ENCODE measurements around the gene CFAP74. TPM values are rescaled to one million over a fixed set of nuclear protein-coding genes. Genes with fewer than 3 reads are reported as not detected.

Gene CFAP74
- total RNA-seq, 3 donors from 2014 or later (not counting 1 experiment from before 2014, with no cell fraction given), result not detected

DNA sequence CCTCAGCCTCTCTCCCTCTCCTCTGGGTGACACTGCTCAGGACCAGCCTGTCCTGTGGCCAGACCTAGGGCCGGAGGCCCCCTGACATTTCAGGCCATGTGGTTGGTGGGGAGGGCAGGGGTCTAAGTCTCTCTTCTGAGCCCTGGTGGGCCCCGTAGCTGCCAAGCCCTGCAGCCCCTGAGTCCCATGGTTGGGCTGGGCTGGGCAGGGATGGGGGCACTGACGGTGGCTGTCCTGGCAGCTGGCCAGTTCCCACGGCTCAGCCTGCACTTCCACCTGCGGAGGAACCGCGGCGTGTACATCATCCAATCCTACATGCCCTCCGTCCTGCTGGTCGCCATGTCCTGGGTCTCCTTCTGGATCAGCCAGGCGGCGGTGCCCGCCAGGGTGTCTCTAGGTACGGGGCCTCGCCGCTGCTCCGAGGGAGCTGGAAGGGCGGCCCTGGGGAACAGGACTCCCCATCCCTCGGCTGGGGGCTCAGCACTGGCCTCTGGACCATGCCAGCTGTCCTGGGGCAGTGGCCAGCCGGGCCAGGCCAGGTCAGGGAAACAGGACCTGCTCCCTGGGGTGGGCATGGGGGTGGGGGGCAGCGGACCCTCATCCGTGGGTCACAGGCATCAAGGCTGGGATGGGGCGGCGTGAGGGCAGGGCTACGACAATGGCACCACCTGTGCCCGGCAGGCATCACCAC is 25.4 kb upstream of the CFAP74 start:
- H3K4me1 ChIP-seq (ENCODE audit: control insufficient read depth, insufficient read depth, low read length), result peaks cover 13% of the 10 kb centered on the region
- ATAC-seq (no peak), DNase-seq (no peak)
- H3K27ac ChIP-seq (ENCODE audit: low read length), result no peak overlapping the region
- H3K27ac Mint-ChIP-seq, result no peak overlapping the region
- peaks cover 0 to 3% of the 10 kb centered on the region in 2 donors for H3K27me3 Mint-ChIP-seq (ENCODE audit: low read depth in 2 of 2)
- no peaks in the 10 kb centered on the region for H3K27me3 ChIP-seq (ENCODE audit: control insufficient read depth, insufficient read depth, low read length)
- intact Hi-C loops (cut with micrococcal nuclease), result no loop called here
- 89% methylated on average over 26 of the region's 26 CpGs for WGBS (ENCODE audit: insufficient coverage)
- TF ChIP-seq, protein P1, sequence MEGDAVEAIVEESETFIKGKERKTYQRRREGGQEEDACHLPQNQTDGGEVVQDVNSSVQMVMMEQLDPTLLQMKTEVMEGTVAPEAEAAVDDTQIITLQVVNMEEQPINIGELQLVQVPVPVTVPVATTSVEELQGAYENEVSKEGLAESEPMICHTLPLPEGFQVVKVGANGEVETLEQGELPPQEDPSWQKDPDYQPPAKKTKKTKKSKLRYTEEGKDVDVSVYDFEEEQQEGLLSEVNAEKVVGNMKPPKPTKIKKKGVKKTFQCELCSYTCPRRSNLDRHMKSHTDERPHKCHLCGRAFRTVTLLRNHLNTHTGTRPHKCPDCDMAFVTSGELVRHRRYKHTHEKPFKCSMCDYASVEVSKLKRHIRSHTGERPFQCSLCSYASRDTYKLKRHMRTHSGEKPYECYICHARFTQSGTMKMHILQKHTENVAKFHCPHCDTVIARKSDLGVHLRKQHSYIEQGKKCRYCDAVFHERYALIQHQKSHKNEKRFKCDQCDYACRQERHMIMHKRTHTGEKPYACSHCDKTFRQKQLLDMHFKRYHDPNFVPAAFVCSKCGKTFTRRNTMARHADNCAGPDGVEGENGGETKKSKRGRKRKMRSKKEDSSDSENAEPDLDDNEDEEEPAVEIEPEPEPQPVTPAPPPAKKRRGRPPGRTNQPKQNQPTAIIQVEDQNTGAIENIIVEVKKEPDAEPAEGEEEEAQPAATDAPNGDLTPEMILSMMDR (IDR thresholded peaks at IDR 0.05), result no peak
- H3K4me3 Mint-ChIP-seq, result no peak overlapping the region
- H3K4me1 Mint-ChIP-seq, result no peaks in the 10 kb centered on the region
- H3K36me3 ChIP-seq (ENCODE audit: control insufficient read depth, insufficient read depth, low read length), result no peaks in the 10 kb centered on the region
- H3K9me3 Mint-ChIP-seq, result no peaks in the 10 kb centered on the region
- no peak overlapping the region for H3K4me3 ChIP-seq (ENCODE audit: low read length)
- no peaks in the 10 kb centered on the region for H3K9me3 ChIP-seq (ENCODE audit: control insufficient read depth, insufficient read depth, low read length)
- no peaks in the 10 kb centered on the region for H3K36me3 Mint-ChIP-seq

DNA sequence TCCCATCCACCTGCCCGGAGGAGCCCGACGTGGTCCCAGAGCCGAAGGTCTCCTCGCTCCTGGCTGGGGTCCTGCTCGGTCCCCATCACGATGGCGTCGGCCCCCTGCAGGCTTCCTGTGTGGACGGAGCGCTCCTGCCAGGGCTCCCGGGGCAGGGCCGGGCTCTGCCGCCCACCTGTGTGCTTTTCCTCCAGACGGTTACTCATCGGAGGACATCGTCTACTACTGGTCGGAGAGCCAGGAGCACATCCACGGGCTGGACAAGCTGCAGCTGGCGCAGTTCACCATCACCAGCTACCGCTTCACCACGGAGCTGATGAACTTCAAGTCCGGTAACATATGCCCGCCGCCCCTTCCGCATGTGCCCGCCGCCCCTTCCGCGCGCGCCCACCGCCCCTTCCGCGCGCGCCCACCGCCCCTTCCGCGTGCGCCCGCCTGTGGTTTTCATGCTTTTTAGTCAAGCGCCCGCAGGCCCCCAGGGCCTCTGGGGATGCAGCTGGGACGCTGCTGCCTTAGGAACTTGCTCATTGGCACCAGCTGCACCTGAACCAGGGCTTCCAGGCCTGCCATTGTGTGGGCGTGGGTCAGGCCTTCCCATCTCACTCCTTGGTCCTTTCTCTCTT is 24.5 kb upstream of the CFAP74 start:
- no peak for DNase-seq
- Mint-ChIP-seq H3K27ac (no peak overlapping the region), H3K9me3 (no peaks in the 10 kb centered on the region), H3K27me3 (ENCODE audit: low read depth in 2 of 2) (no peaks in the 10 kb centered on the region), H3K4me3 (no peak overlapping the region), H3K4me1 (no peaks in the 10 kb centered on the region), H3K36me3 (no peaks in the 10 kb centered on the region)
- no peaks in the 10 kb centered on the region for H3K27me3 ChIP-seq (ENCODE audit: control insufficient read depth, insufficient read depth, low read length)
- no peaks in the 10 kb centered on the region for H3K36me3 ChIP-seq (ENCODE audit: control insufficient read depth, insufficient read depth, low read length)
- WGBS (ENCODE audit: insufficient coverage), result 88% methylated on average over 46 of the region's 46 CpGs
- no peak overlapping the region for H3K4me3 ChIP-seq (ENCODE audit: low read length)
- no peak overlapping the region for H3K27ac ChIP-seq (ENCODE audit: low read length)
- no peak for ATAC-seq
- intact Hi-C loops (cut with micrococcal nuclease), result no loop called here
- H3K4me1 ChIP-seq (ENCODE audit: control insufficient read depth, insufficient read depth, low read length), result peaks cover 13% of the 10 kb centered on the region
- H3K9me3 ChIP-seq (ENCODE audit: control insufficient read depth, insufficient read depth, low read length), result no peaks in the 10 kb centered on the region
- TF ChIP-seq, protein P1 (IDR thresholded peaks at IDR 0.05), result no peak

DNA sequence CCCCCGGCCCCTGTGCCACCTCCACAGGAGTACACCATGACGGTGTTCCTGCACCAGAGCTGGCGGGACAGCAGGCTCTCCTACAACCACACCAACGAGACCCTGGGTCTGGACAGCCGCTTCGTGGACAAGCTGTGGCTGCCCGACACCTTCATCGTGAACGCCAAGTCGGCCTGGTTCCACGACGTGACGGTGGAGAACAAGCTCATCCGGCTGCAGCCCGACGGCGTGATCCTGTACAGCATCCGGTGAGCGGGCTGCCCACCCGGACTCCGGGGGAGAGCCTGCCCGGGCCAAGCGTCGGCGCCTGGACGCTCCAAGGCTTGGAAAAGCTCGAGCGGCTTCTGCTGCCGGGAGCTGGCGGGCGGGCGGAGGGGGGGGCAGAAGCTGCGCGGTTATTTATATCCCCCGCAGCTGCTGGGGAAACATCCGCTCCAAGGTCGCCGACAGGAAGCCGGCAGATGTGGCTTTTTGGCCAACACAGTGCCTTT is 21.9 kb upstream of the CFAP74 start:
- no peak overlapping the region for H3K27ac Mint-ChIP-seq
- 59% methylated on average over 35 of the region's 39 CpGs for WGBS (ENCODE audit: insufficient coverage)
- H3K36me3 Mint-ChIP-seq, result no peaks in the 10 kb centered on the region
- Histone ChIP-seq H3K27ac (ENCODE audit: low read length) (no peak overlapping the region), H3K4me1 (ENCODE audit: control insufficient read depth, insufficient read depth, low read length) (peaks cover 13% of the 10 kb centered on the region), H3K9me3 (ENCODE audit: control insufficient read depth, insufficient read depth, low read length) (no peaks in the 10 kb centered on the region), H3K36me3 (ENCODE audit: control insufficient read depth, insufficient read depth, low read length) (no peaks in the 10 kb centered on the region), H3K4me3 (ENCODE audit: low read length) (no peak overlapping the region), H3K27me3 (ENCODE audit: control insufficient read depth, insufficient read depth, low read length) (peaks cover 13% of the 10 kb centered on the region)
- no peaks in the 10 kb centered on the region for H3K9me3 Mint-ChIP-seq
- H3K4me3 Mint-ChIP-seq, result no peak overlapping the region
- H3K4me1 Mint-ChIP-seq, result no peaks in the 10 kb centered on the region
- intact Hi-C loops (cut with micrococcal nuclease), result no loop called here
- TF ChIP-seq, protein P1 (IDR thresholded peaks at IDR 0.05), result no peak
- ATAC-seq (peak in 2 of 3 donors; percentile 29 to 48), DNase-seq (peak in 1 of 2 donors; percentile 36)
- H3K27me3 Mint-ChIP-seq (ENCODE audit: low read depth in 2 of 2), result peaks cover 7 to 18% of the 10 kb centered on the region in 2 donors
